GM20431 (cell line): ENCODE results near the gene ODF4.
"Not testable (repeated sequence)": the region's sequence is repeated elsewhere in the genome, so short reads cannot be mapped to it uniquely, and the experiment has no call there.

Source experiments
- in situ Hi-C: fragments of 300-500 bp; cut with MseI, MboI; formaldehyde crosslinking; loops from one replicate; pipeline ENCODE4 v1.15.0; 2020; ENCODE audit warnings: low sequenced_read_pairs; ENCODE audit not compliant: unreplicated experiment

The ODF4 gene

GRCh38 chr17:8324132-8324531 is 15.5 kb upstream of the ODF4 start:
- in situ Hi-C loops, result no loop called here

GRCh38 chr17:8324923-8325322 is 14.7 kb upstream of the ODF4 start:
- in situ Hi-C loops, result no loop called here

GRCh38 chr17:8326511-8327302 is 12.9 kb upstream of the ODF4 start:
- in situ Hi-C loops, result no loop called here

- in situ Hi-C loops, result no loop called here
These were observed 12.4 kb upstream of the ODF4 start for GRCh38 chr17:8327303-8327649.

- in situ Hi-C loops, result no loop called here
These were observed 7.5 kb upstream of the ODF4 start for GRCh38 chr17:8332128-8332527.

- in situ Hi-C loops, result no loop called here
These were observed 7.0 kb upstream of the ODF4 start for GRCh38 chr17:8332688-8333087.

- in situ Hi-C loops, result no loop called here
These were observed 6.4 kb upstream of the ODF4 start for GRCh38 chr17:8333281-8333680.

- in situ Hi-C loops, result no loop called here
These were observed 1.6 kb upstream of the ODF4 start for GRCh38 chr17:8337802-8338752.

GRCh38 chr17:8338753-8339140 is 893 bp upstream of the ODF4 start:
- in situ Hi-C loops, result no loop called here

GRCh38 chr17:8341456-8341855 is 1.8 kb downstream of the ODF4 start:
- in situ Hi-C loops, result no loop called here

GRCh38 chr17:8345052-8345690 is 5.5 kb downstream of the ODF4 start:
- in situ Hi-C loops, result no loop called here

- in situ Hi-C loops, result no loop called here
These were observed 6.5 kb downstream of the ODF4 start for GRCh38 chr17:8345951-8346665.

- in situ Hi-C loops, result not testable (repeated sequence)
These were observed 7.4 kb downstream of the ODF4 start for GRCh38 chr17:8347001-8347400.

- in situ Hi-C loops, result no loop called here
These were observed 10.7 kb downstream of the ODF4 start for GRCh38 chr17:8350339-8350738.

GRCh38 chr17:8353736-8354135 is 14.1 kb downstream of the ODF4 start:
- in situ Hi-C loops, result no loop called here

- in situ Hi-C loops, result no loop called here
These were observed 14.6 kb downstream of the ODF4 start for GRCh38 chr17:8354236-8354635.

- in situ Hi-C loops, result no loop called here
These were observed 18.3 kb downstream of the ODF4 start for GRCh38 chr17:8357910-8358309.

- in situ Hi-C loops, result no loop called here
These were observed 20.1 kb downstream of the ODF4 start for GRCh38 chr17:8359769-8360168.

- in situ Hi-C loops, result no loop called here
These were observed 20.6 kb downstream of the ODF4 start for GRCh38 chr17:8360260-8360659.

GRCh38 chr17:8360751-8361150 is 21.1 kb downstream of the ODF4 start:
- in situ Hi-C loops, result no loop called here
